ENCODE data around the gene OPA1. TPM values are rescaled to one million over a fixed set of nuclear protein-coding genes. Genes with fewer than 3 reads are reported as not detected.

The OPA1 gene
- total and polyA plus RNA-seq, 2 donors from 2014 or later, result 18.1 to 56.3 TPM

GRCh38 chr3:193714523-193715137, 121.6 kb downstream of the OPA1 start:
- Histone ChIP-seq H3K36me3 (ENCODE audit: control insufficient read depth in 2 of 3, insufficient read depth in 3 of 3, low read length in 3 of 3) (no peaks in the 10 kb centered on the region), H3K9me3 (ENCODE audit: control insufficient read depth in 2 of 3, insufficient read depth in 1 of 3, low read length in 3 of 3) (peaks cover 0 to 9% (median 4%) of the 10 kb centered on the region in 3 donors), H3K27me3 (ENCODE audit: control insufficient read depth, insufficient read depth, low read length) (no peaks in the 10 kb centered on the region), H3K9ac (ENCODE audit: low read length in 3 of 3) (no peak overlapping the region), H3K4me1 (ENCODE audit: control insufficient read depth in 2 of 3, insufficient read depth in 2 of 3, low read depth in 1 of 3, low read length in 3 of 3) (no peaks in the 10 kb centered on the region), H3K27ac (ENCODE audit: low read depth in 2 of 2, low read length in 2 of 2) (no peak overlapping the region), H3K4me3 (ENCODE audit: low read length in 3 of 3) (no peak overlapping the region)
- TF ChIP-seq, protein P1, sequence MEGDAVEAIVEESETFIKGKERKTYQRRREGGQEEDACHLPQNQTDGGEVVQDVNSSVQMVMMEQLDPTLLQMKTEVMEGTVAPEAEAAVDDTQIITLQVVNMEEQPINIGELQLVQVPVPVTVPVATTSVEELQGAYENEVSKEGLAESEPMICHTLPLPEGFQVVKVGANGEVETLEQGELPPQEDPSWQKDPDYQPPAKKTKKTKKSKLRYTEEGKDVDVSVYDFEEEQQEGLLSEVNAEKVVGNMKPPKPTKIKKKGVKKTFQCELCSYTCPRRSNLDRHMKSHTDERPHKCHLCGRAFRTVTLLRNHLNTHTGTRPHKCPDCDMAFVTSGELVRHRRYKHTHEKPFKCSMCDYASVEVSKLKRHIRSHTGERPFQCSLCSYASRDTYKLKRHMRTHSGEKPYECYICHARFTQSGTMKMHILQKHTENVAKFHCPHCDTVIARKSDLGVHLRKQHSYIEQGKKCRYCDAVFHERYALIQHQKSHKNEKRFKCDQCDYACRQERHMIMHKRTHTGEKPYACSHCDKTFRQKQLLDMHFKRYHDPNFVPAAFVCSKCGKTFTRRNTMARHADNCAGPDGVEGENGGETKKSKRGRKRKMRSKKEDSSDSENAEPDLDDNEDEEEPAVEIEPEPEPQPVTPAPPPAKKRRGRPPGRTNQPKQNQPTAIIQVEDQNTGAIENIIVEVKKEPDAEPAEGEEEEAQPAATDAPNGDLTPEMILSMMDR (IDR thresholded peaks at IDR 0.05; ENCODE audit: borderline replicate concordance, extremely low read depth, insufficient read depth), result no peak
- no peak for DNase-seq
- intact Hi-C loops (cut with DNase I), result no loop called here
- FAIRE-seq, result no peak

DNA sequence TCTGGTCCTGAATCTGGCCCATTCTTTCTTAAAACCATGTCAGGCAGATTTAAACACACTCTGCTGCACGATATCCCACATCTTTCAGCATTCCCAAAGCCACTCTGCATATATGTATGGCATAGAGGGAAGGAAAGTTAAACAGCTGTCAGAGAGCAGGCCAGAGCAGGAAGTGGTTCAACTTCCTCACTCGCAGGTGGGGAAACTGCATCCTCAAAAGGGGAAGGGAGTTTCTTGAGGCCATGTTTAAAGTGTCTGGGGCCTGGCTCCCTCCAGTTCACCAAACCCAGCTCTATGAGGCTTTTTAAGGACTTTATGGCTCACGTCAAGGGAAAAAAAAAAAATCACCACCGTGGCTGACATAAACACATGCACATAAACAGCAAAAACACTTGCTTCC, 123.1 kb downstream of the OPA1 start:
- Histone ChIP-seq H3K4me3 (ENCODE audit: low read length in 3 of 3) (no peak overlapping the region), H3K9me3 (ENCODE audit: control insufficient read depth in 2 of 3, insufficient read depth in 1 of 3, low read length in 3 of 3) (peaks cover 0 to 9% (median 4%) of the 10 kb centered on the region in 3 donors), H3K4me1 (ENCODE audit: control insufficient read depth in 2 of 3, insufficient read depth in 2 of 3, low read depth in 1 of 3, low read length in 3 of 3) (no peaks in the 10 kb centered on the region), H3K9ac (ENCODE audit: low read length in 3 of 3) (no peak overlapping the region), H3K27ac (ENCODE audit: low read depth in 2 of 2, low read length in 2 of 2) (no peak overlapping the region), H3K36me3 (ENCODE audit: control insufficient read depth in 2 of 3, insufficient read depth in 3 of 3, low read length in 3 of 3) (no peaks in the 10 kb centered on the region), H3K27me3 (ENCODE audit: control insufficient read depth, insufficient read depth, low read length) (no peaks in the 10 kb centered on the region)
- TF ChIP-seq, protein P1 (IDR thresholded peaks at IDR 0.05; ENCODE audit: borderline replicate concordance, extremely low read depth, insufficient read depth), result no peak
- DNase-seq (no peak), FAIRE-seq (no peak)
- intact Hi-C loops (cut with DNase I), result no loop called here

DNA sequence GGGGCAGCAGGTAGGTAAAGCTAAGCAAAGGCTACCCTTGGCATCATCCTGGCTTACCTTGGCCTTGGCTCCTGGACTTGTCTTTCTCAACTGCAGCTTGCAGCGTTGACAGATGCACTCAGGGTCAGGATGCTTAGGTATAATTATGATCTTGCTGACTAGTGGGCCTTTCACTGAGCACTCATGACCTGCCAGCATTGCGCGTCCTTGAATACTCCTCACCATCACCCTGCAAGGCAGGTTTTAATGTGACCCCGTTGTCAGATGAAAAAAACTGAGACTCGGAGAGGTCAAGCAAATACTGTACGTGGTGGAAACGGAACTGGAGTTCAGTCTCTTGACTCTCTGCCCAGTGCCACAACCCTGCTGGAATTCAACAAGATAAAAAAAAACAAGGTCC, 126.7 kb downstream of the OPA1 start:
- Histone ChIP-seq H3K27me3 (ENCODE audit: control insufficient read depth, insufficient read depth, low read length) (no peaks in the 10 kb centered on the region), H3K27ac (ENCODE audit: low read depth in 2 of 2, low read length in 2 of 2) (no peak overlapping the region), H3K9me3 (ENCODE audit: control insufficient read depth in 2 of 3, insufficient read depth in 1 of 3, low read length in 3 of 3) (peaks cover 0 to 3% (median 2%) of the 10 kb centered on the region in 3 donors), H3K4me3 (ENCODE audit: low read length in 3 of 3) (no peak overlapping the region), H3K4me1 (ENCODE audit: control insufficient read depth in 2 of 3, insufficient read depth in 2 of 3, low read depth in 1 of 3, low read length in 3 of 3) (no peaks in the 10 kb centered on the region), H3K9ac (ENCODE audit: low read length in 3 of 3) (no peak overlapping the region), H3K36me3 (ENCODE audit: control insufficient read depth in 2 of 3, insufficient read depth in 3 of 3, low read length in 3 of 3) (no peaks in the 10 kb centered on the region)
- DNase-seq (no peak), FAIRE-seq (no peak)
- intact Hi-C loops (cut with DNase I), result no loop called here
- TF ChIP-seq, protein P1 (IDR thresholded peaks at IDR 0.05; ENCODE audit: borderline replicate concordance, extremely low read depth, insufficient read depth), result no peak

DNA sequence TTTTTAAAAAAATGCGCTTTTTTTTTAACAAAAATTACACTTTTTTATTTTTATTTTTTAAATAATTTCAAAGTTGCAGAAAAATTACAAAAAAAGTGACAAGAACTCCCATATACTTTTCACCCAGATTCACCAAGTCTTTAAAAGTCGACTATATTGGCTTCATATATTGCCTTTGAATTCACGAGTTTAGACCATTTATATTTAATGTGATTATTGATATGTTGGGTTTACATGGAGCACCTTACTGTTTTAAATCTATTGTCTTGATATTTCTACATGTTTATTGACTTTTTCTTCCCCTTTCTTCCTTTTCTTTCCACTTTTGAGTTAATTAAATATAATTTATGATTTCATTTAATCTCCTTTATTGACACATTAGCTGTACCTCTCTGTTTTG, 127.2 kb downstream of the OPA1 start:
- Histone ChIP-seq H3K36me3 (ENCODE audit: control insufficient read depth in 2 of 3, insufficient read depth in 3 of 3, low read length in 3 of 3) (no peaks in the 10 kb centered on the region), H3K4me3 (ENCODE audit: low read length in 3 of 3) (no peak overlapping the region), H3K9me3 (ENCODE audit: control insufficient read depth in 2 of 3, insufficient read depth in 1 of 3, low read length in 3 of 3) (no peaks in the 10 kb centered on the region), H3K27me3 (ENCODE audit: control insufficient read depth, insufficient read depth, low read length) (no peaks in the 10 kb centered on the region), H3K27ac (ENCODE audit: low read depth in 2 of 2, low read length in 2 of 2) (no peak overlapping the region), H3K9ac (ENCODE audit: low read length in 3 of 3) (no peak overlapping the region), H3K4me1 (ENCODE audit: control insufficient read depth in 2 of 3, insufficient read depth in 2 of 3, low read depth in 1 of 3, low read length in 3 of 3) (no peaks in the 10 kb centered on the region)
- no peak for FAIRE-seq
- intact Hi-C loops (cut with DNase I), result no loop called here
- DNase-seq, result no peak
- TF ChIP-seq, protein P1 (IDR thresholded peaks at IDR 0.05; ENCODE audit: borderline replicate concordance, extremely low read depth, insufficient read depth), result no peak
